BJ (cell line): Measurements from ENCODE around the gene ZDHHC1. TPM values are rescaled to one million over a fixed set of nuclear protein-coding genes. Genes with fewer than 3 reads are reported as not detected.
A peak's percentile ranks its signal among the peaks of the same experiment; 100 is the strongest.

ENCODE experiments used
- CTCF ChIA-PET: fragments of 350-600 bp; formaldehyde crosslinking; extraction: SDS; loops from one replicate; lab custom pipeline; 2021; ENCODE audit warnings: antibody characterized with exemption, inconsistent platforms; lab: Yijun Ruan, JAX
- POLR2A ChIA-PET: fragments of 300-600 bp; sonication (Branson Sonifier 250); formaldehyde crosslinking; extraction: SDS; loops from one replicate; lab custom pipeline; 2021; ENCODE audit warnings: antibody characterized with exemption; lab: Charles Lee
- DNase-seq: peaks from one replicate; pipeline ENCODE4 v3.0.0-alpha.2; 2011; ENCODE audit warnings: low read depth
- H3K27me3 ChIP-seq: 2 replicates; pipeline ENCODE4 v1.6.0; 2011; ENCODE audit warnings: low read length; ENCODE audit not compliant: control insufficient read depth, insufficient read depth
- H3K36me3 ChIP-seq: 2 replicates; pipeline ENCODE4 v1.5.1; 2011; ENCODE audit warnings: low read length; ENCODE audit not compliant: control insufficient read depth, insufficient read depth
- H3K4me3 ChIP-seq: 2 replicates; pipeline ENCODE4 v1.5.1; 2011; ENCODE audit warnings: low read depth, mild to moderate bottlenecking, control low read depth, low read length
- CTCF ChIP-seq: IDR thresholded peaks from 2 replicates; pipeline ENCODE4 v1.5.1; 2011; ENCODE audit warnings: low read depth, mild to moderate bottlenecking, control low read depth, inconsistent platforms, low read length, moderate library complexity; ENCODE audit not compliant: insufficient read depth
- polyA plus RNA-seq: library from polyadenylated mRNA; depleted of rRNA; stranded (reverse); fragments of >200 nt; gene quantifications from 2 replicates; pipeline ENCODE4 v1.2.3, GENCODE V29; 2011

The ZDHHC1 gene
- polyA plus RNA-seq, 1 experiment, result 7.4 TPM

- Histone ChIP-seq H3K4me3 (no peak overlapping the region), H3K36me3 (peaks cover 12% of the 10 kb centered on the region), H3K27me3 (no peaks in the 10 kb centered on the region)
- no peak for TF ChIP-seq CTCF
- POLR2A ChIA-PET, result no interaction called here
- no peak for DNase-seq
- CTCF ChIA-PET, result interaction anchor here (0.5 to 6.4 kb wide), 8 partner anchors 8 to 110 kb away, joined by 3 to 47 read pairs (median 10); partner anchors contain the start of genes ATP6V0D1 and HSD11B2
Observed at GRCh38 chr16:67448580-67448979, 32.3 kb upstream of the ZDHHC1 start.

GRCh38 chr16:67447508-67448076, 31.3 kb upstream of the ZDHHC1 start:
- H3K4me3 ChIP-seq, result no peak overlapping the region
- ChIA-PET POLR2A (interaction anchor here (0.8 kb wide), 1 partner anchor 16 kb away, joined by 7 read pairs; the partner anchor contains the start of gene HSD11B2), CTCF (interaction anchor here (0.6 to 6.4 kb wide), 15 partner anchors 9 to 299 kb away, joined by 3 to 47 read pairs (median 5); partner anchors contain the start of genes ATP6V0D1 and HSD11B2)
- no peaks in the 10 kb centered on the region for H3K27me3 ChIP-seq
- TF ChIP-seq CTCF, result peak; percentile 56
- H3K36me3 ChIP-seq, result peaks cover 6% of the 10 kb centered on the region
- DNase-seq, result no peak

- no peak overlapping the region for H3K4me3 ChIP-seq
- CTCF ChIA-PET, result interaction anchor here (0.6 to 6.4 kb wide), 13 partner anchors 8 to 298 kb away, joined by 3 to 47 read pairs (median 5); partner anchors contain the start of genes ATP6V0D1, HSD11B2 and ZDHHC1
- no peak for DNase-seq
- peaks cover 6% of the 10 kb centered on the region for H3K36me3 ChIP-seq
- POLR2A ChIA-PET, result no interaction called here
- no peak for TF ChIP-seq CTCF
- no peaks in the 10 kb centered on the region for H3K27me3 ChIP-seq
Observed at GRCh38 chr16:67446968-67447507, 30.8 kb upstream of the ZDHHC1 start.

- no peak for DNase-seq
- ChIA-PET CTCF (interaction anchor here (0.9 to 6.4 kb wide), 10 partner anchors 8 to 186 kb away, joined by 3 to 47 read pairs (median 5); partner anchors contain the start of genes HSD11B2 and ZDHHC1), POLR2A (no interaction called here)
- TF ChIP-seq CTCF, result no peak
- Histone ChIP-seq H3K27me3 (no peaks in the 10 kb centered on the region), H3K36me3 (peaks cover 3% of the 10 kb centered on the region), H3K4me3 (no peak overlapping the region)
Observed at GRCh38 chr16:67445913-67446907, 29.9 kb upstream of the ZDHHC1 start.
